ENCODE measurements around the gene SGSM2.

DNA sequence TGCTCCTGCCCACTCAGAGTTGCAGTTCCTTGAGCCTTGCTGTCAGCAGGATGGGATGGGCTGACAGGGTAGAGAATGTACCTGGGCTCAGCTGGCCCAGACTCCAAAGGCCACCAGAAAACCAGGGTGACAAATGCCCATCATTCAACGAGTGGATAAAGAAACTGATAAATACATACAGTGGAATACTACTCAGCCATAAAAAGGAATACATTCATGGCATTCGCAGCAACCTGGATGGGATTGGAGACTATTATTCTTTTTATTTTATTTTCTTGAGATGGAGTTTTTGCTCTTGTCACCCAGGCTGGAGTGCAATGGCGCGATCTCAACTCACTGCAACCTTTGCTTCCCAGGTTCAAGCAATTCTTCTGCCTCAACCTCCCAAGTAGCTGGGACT lies 19.9 kb downstream of the SGSM2 start:
- TF ChIP-seq OSR1 (CRISPR knock-in tag; IDR thresholded peaks at IDR 0.05), result no peak
- TF ChIP-seq, protein P1, sequence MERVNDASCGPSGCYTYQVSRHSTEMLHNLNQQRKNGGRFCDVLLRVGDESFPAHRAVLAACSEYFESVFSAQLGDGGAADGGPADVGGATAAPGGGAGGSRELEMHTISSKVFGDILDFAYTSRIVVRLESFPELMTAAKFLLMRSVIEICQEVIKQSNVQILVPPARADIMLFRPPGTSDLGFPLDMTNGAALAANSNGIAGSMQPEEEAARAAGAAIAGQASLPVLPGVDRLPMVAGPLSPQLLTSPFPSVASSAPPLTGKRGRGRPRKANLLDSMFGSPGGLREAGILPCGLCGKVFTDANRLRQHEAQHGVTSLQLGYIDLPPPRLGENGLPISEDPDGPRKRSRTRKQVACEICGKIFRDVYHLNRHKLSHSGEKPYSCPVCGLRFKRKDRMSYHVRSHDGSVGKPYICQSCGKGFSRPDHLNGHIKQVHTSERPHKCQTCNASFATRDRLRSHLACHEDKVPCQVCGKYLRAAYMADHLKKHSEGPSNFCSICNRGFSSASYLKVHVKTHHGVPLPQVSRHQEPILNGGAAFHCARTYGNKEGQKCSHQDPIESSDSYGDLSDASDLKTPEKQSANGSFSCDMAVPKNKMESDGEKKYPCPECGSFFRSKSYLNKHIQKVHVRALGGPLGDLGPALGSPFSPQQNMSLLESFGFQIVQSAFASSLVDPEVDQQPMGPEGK (CRISPR knock-in tag; IDR thresholded peaks at IDR 0.05; ENCODE audit: borderline replicate concordance), result no peak
